OCI-M1 (cell line): ENCODE results near the gene ADSL.

ENCODE experiments used
- DNase-seq: peaks from one replicate; lab custom pipeline; 2025; lab: John Stamatoyannopoulos, UW

ADSL gene

DNA sequence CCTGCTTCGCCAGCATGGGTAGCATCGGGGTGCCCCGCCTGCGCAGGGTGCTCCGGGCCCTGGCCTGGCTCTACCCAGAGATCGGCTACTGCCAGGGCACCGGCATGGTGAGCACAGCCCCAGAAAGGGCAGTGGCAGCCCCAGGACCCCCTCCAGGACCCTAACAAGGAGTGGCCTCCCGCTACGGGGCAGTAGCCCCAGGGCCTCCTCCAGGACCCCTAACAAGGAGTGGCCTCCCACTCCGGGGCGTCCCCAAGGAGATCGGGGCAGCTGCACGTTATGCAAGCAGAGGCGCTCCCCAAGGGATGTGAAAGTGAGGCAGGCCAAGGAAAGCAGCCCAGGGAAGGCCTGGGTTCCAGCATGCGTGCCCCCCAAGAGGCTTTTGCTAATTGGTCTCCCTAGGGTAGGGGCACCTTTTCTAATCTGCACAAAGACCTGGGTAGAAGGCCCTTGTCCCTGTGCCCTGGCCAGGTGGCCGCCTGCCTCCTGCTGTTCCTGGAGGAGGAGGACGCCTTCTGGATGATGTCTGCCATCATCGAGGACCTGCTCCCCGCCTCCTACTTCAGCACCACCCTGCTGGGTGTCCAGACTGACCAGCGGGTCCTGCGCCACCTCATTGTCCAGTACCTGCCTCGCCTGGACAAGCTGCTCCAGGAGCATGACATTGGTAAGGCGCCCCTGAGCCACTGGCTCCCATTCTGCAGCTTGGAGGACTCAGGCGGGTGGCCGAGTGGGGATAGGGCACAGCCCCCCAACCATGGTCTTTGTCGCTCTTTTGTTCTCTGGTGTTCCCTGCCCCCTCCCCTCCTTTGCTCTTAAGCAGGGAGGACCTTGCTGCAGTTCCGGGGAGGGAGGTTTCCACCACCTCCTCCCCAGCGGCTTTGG lies 59.1 kb downstream of the ADSL start:
- DNase-seq: no peak

DNA sequence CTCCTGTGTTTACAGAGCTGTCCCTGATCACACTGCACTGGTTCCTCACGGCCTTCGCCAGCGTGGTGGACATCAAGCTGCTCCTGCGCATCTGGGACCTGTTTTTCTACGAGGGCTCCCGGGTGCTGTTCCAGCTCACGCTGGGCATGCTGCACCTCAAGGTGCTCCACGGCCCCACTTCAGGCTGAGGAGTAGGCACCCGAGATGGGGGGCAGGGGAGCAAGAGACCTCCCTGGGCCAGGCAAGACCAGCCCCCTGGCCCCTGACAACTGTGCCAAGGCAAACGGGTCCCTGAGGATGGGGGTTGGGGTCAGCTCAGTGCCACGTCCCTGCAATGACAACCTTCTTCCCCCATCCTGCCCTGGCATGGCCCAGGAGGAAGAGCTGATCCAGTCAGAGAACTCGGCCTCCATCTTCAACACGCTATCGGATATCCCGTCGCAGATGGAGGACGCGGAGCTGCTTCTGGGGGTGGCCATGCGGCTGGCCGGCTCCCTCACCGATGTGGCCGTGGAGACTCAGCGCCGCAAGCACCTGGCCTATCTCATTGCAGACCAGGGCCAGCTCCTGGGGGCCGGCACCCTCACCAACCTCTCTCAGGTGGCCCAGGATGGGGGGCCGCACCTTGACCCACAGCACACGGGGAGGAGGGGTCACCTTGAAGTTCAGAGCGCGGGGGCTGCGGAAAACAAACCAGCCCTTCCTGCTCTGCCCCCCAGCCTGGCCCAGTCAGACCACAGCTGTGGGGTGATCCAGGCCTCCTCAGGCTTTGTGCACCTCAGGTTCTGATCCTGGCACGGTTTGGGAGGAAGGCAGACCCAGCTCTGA lies 60.0 kb downstream of the ADSL start:
- DNase-seq: no peak

DNA sequence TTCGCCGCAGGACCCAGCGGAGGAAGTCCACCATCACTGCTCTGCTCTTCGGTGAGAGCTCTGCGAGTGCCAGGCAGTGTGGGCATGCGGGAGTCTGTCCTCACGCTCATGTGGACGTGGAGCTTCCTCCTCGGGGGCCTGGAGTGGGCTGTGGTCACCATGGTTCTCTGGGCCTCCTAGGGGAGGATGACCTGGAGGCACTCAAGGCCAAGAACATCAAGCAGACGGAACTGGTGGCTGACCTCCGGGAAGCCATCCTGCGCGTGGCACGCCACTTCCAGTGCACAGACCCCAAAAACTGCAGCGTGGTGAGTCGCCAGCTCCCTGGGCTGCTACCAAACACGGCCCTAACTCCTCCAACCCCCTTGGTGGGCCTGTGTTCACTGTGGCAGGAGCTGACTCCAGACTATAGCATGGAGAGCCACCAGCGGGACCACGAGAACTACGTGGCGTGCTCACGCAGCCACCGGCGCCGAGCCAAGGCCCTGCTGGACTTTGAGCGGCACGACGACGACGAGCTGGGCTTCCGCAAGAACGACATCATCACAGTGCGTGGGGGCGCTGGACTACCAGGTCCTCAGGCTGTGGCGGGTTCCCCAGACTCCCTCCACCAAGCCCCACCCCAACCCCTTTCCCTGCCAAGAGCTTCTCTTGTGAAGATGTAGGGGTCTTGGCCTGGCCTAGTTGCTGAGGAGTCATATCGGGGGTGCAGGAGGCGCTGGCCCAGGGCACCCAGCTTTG lies 60.9 kb downstream of the ADSL start:
- no peak for DNase-seq

DNA sequence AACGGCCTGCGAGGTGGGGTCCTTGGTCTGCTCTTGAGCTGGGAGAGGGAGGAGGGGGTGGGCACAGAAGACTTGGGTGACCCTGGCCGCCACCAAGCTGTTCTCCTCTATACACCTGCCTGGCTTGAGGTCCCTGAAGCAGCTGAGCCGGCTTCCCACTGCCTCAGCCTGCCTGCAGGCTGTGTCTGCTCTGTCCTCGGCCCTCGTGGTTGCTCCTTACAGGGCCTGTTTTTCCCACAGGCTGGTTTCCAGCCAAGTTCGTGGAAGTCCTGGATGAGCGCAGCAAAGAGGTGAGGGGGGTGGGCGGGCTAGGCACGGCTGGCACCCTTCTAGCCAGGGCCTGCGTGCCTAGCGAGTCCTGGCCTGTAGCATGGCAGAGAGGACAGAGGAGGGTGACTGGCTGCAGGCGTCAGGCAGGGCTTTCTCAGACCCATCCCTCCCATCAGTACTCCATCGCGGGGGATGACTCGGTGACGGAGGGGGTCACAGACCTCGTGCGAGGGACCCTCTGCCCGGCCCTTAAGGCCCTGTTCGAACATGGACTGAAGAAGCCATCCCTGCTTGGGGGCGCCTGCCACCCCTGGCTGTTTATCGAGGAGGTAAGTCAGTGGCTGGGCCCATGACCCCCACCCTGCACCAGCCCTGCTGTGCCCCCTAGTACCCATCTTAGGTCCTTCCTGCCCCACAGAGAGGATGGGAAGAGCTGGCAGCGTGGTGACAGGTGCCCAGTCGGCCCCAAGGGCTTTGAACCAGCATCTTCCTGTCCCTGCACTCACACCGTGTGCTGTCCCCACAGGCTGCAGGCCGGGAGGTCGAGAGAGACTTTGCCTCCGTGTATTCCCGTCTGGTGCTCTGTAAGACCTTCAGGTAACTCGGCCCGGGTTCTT lies 61.8 kb downstream of the ADSL start:
- no peak for DNase-seq

DNA sequence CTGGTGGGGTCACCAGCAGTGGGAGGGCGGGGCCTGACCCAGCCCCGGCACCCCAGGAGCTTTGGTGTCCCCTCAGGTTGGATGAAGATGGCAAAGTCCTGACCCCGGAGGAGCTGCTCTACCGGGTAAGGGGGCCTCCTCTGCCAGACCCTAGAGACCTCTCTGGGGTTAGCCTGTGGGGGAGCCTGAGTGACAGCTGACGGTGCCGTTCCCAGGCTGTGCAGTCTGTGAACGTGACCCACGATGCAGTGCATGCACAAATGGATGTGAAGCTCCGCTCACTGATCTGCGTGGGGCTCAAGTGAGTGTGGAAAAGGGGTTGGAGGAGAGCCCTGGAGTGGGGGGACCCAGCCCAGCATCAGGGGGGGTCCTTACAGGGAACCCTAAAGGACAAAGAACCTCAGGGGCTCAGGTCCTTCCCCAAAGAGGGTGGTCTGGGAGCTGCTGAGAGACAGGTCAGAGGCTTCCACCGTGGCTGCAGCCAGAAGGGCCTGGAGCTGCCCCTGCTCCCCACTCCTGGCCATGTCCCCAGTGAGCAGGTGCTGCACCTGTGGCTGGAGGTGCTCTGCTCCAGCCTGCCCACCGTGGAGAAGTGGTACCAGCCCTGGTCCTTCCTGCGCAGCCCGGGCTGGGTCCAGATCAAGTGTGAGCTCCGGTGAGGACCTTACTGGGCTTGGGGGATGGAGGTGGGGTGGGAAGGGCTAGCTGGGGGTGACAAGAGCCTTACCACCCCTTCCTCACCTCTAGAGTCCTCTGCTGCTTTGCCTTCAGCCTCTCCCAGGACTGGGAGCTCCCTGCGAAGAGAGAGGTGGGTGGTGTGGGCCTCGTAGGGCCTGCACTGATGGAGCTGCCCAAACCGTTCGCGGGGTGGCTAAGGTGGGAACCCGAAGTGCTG lies 62.7 kb downstream of the ADSL start:
- no peak for DNase-seq

DNA sequence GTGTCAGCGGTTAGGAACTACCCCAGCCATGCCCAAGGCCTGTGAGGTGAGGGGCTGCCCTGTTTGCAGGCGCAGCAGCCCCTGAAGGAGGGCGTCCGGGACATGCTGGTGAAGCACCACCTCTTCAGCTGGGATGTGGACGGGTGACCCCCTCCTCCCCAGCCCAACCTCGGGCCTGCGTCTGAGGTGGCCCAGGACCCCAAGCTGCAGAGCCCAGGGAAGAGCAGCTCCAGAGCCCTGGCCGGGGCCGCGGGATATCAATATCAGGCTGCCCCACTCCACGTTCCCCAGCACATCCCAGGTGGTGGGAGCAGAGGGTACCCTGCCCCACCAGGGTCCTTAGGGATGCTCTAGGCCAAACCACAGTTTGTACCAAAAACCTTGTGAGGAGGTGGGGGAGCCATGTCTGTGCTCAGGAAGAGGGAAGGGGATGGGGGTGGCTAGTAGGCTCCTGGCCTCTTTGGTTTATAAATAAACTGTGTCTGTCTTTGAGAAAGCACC lies 63.4 kb downstream of the ADSL start:
- DNase-seq: no peak

DNA sequence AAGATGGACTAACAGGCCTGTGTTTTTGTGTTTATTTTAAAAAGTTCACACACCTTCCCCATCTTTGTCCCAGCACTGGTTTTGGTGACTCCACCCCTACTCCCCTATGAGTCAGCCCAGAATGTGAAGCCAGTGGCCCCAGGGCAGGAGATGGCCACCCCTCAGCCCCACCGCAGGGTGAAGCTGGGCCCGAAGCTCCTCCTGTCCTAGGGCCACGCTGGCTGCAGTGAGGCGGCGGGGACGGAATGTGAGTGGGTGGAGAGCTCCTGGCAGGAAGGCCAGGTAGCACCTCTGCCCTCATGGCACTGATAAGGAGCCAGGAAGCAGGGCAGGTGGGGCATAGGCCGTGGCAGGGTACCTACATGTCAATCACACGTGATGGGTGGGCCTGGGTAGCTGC lies 64.0 kb downstream of the ADSL start:
- DNase-seq: no peak

DNA sequence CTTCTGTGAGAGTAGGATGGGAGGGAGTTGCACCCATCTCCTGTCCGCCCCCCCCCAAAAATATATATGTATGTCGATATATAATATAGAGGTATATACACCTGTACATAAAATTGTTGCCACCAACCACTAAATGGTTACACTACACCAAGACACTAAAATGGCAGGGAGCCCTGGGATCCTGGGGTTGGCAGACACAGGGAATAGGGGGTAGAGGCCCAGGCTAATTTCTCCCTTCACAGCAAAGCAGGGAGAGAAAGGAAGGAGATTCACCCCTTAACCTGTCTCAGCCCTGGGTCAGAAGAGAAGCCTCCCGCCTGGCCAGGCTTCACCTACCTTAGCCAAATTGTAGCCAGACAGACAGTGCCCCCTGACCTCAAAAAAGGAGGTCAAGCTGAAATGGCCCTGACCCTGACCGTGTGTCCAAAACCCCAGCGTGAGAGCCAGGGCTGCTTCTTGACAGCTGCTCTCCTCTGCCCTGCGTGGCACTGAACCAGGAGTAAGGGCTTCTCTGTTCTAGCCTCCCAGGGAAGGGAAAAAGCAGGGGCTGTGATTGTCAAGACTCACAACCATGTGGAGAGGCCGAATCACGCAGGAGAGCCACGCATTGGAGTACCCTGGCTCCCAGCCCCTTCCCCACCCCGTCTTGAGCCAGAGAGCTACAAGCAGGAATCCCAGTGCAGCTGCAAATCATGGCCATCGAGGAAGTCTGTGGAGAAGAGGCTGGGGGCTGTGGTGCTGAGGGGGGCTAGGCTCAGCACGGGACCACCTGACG lies 64.6 kb downstream of the ADSL start:
- no peak for DNase-seq

DNA sequence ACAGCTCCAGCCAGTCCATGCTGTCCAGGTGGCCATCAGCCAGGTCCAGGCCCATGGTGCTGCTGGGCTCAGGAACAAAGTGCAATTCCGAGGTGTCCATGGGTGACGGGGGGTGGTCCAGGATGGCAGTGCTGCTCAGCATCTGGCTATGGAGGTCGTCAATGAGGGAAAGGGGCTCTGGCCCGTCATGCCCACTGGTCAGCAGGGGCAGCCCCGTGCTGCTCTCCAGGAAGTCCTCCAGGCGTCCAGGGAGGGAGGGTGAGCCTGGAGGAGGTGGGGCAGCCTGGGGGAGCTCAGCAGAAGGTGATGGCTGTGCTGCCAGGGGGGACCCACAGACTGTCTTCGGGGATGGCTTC lies 65.2 kb downstream of the ADSL start:
- DNase-seq: no peak

DNA sequence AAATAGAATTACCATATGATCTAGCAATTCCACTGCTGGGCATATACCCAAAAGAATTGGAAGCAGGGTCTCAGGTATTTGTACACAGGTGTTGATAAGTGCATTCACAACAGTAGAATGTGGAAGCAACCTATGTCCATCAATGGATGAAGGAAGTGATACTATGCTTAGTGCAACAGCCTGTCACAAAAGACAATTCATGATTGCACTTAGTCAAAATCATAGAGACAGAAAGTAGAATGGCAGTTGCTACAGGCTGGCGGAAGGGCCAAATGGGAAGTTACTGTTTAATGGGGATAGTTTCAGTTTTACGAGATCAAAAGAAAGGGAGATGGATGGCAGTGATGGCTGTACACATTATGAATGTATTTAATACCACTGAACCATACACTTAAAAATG lies 66.1 kb downstream of the ADSL start:
- no peak for DNase-seq

DNA sequence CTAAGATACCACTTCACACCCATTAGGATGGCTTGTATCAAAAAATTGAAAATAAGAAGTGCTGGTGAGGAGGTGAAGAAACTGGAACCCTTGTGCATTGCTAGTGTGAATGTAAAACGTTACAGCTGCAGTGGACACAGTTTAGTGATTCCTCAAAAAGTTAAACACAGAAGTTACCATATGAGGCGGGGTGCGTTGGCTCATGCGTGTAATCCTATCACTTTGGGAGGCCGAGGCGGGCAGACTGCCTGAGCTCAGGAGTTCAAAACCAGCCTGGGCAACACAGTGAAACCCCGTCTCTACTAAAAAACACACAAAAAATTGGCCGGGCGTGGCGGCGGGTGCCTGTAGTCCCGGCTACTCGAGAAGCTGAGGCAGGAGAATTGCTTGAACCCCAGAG lies 67.6 kb downstream of the ADSL start:
- no peak for DNase-seq

DNA sequence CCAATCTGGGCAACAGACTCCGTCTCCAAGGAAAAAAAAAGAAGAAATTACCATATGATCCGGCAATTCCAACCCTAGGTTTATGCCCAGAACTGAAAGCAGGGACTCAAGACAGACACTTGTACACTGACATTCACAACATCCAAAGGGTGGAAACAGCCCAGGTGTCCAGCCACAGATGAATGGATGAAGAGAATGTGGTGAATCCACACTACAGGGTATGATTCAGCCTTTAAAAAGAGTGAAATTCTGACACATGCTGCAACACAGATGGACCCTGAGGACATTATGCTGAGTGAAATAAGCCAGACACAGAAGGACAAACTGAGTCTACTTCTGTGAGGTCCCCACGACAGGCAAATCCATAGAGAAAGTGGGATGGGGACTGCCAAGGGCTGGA lies 68.0 kb downstream of the ADSL start:
- no peak for DNase-seq

DNA sequence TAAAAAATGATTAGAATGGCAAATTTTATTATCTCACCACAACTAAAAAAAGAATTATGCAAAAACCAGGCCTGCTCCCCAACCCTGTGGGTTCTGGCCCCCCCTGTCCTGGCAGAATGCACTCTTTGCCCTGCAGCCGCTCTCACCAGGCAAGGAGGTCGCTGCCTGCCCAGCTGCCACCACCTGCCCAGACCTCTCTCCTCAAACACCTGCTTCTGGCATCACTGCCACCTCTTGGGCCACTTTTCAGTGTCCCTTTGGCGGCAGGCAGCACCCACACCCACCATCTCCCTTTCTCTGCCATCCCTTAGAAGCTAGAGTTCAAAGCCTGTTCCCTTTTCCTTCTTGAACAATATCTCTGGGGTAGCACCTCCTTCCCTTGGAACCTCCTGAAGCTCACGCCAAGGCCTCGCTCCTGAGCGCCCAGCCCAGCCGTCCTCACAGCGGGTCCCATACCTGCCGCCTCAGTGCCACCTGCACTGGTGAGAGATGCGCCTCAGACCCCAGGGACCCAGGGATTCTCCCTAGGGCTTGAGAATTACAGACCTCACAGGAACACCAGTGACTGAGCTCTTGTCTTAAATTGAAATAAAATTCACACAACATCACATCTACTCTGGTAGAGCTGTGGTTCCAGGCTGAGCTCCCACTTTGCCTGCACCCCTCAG lies 68.7 kb downstream of the ADSL start:
- no peak for DNase-seq

DNA sequence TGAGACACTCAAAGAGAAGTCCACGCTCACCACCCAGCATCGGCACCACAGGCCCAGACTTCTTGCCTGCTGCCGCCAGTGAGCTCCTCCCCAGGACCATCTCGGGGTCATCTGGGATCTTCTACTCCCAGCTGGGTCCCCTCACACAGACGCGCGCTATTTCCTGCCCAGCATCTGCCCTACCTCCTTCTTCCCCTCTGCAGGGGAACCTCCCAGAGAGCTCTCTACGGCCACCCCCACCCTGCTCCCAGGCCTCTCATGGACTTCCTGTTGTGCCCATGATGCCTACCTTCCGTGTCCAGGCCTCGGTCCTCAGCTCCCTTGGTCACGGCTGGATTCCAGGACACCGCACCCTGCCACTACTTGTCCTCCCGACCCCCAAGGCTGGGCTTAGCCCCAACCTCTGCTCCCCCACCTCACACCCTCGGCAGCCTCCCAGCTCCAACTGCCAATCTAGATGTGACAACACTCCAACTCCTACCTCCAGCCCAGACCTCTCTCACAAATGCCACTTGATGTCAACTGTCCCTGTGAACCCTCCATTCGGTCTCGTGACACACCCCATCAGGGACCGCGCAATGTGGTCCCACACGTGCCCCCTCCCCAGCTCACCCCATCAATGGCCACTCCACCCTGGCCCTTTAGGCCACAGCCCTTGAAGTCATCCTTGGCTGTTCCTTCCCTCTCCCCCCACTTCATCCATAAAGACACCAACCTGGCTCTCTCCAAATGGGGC lies 69.4 kb downstream of the ADSL start:
- DNase-seq: no peak

DNA sequence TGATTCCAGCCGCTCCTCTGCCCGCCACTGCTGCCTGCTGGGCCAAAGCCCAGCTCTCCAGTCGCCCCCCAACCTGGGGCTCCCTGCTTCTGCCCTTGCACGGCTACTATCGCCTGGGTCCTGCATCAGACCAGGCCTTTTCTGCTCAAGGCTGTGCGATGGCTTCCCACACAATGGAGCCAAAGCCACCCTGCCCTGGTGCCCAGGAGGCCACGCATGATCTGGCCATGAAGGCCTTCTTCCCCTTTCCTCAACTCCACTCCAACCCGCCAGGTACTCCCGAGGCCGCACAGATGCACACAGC lies 69.9 kb downstream of the ADSL start:
- DNase-seq: no peak

DNA sequence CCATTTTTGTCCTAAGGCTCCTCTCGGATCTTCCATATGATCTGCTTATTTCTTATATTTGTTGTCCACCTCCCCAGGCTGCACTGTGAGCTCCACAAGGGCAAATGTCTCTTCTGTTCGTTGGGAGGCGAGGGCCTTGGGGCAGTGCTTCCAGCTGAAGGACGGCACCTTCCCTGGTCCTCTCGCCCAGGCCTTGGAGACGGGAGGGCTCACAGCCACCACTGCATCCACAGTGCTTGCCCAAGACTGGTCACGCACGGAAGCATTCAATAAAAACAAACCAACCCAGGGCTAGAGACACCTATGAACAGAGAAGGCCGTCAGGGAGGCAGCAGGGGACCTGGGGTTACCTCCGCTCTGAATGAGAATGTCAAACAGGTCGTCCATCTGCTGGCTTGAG lies 70.3 kb downstream of the ADSL start:
- no peak for DNase-seq

DNA sequence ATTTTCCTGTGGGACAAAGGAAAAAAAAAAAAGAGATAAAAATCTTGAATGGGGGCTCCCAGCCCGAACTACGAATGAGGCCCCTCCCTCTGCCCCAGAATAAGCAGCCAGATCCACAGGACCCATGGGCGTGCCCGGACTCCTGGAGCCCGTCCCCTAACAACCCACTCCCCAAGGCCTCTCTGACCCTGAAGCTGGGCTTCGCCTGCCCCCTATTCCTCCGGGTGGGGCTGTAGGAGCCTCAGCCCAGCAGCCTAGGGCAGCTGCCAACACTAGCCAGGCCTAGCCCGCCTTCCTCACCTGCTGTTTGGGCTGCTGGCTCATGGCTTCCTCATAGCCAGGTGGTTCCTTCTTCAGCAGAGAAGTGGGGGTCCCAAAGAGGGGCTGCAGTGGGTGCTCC lies 70.7 kb downstream of the ADSL start:
- DNase-seq: no peak

DNA sequence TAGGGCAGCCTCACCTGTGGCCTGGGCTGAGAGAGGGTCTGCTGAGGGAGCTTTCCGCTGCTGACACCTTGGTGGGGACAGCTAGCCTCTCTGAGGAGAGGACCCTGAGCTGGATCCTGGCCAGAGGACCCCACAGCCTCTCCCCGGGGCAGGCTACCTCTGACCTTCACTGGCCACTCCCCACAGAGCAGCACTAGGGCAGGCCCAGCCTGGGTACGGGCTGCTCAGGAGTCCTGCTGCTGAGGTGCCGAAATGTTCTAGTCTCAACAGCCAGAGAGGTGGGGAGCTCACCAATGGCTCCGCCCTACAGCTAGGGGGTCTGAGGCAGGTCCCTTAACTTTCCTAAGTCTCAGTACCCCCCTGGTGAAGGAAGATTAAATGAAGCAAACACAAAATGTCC lies 71.6 kb downstream of the ADSL start:
- no peak for DNase-seq
